MCF 10A (cell line): ENCODE results near the gene IFT27. TPM values are rescaled to one million over a fixed set of nuclear protein-coding genes. Genes with fewer than 3 reads are reported as not detected.
A peak's percentile ranks its signal among the peaks of the same experiment; 100 is the strongest.

Source experiments
- BruUV-seq: library from RNA; stranded (reverse); fragments of 400-500 nt; replicated peaks from 2 replicates; lab custom pipeline; 2021; lab: Mats Ljungman, UMichigan
- CTCF ChIA-PET: fragments of 300-600 bp; sonication (Branson Sonifier 250); formaldehyde crosslinking; extraction: SDS; loops from one replicate; lab custom pipeline; 2021; ENCODE audit warnings: antibody characterized with exemption, inconsistent platforms; lab: Yijun Ruan, JAX
- POLR2A ChIA-PET: fragments of 300-600, 350-650 bp; sonication (Branson Sonifier 250); formaldehyde crosslinking; extraction: SDS; loops from one replicate; lab custom pipeline; 2020; ENCODE audit warnings: antibody characterized with exemption, inconsistent platforms; lab: Yijun Ruan, JAX
- DNase-seq: peaks from one replicate; pipeline ENCODE4 v3.0.0-alpha.2; 2018; ENCODE audit not compliant: unreplicated experiment
- H3K27ac Mint-ChIP-seq: one replicate; pipeline ENCODE4 v1.8.0; 2022; ENCODE audit warnings: mild to moderate bottlenecking, low read depth, mixed read lengths; ENCODE audit not compliant: unreplicated experiment
- H3K27me3 Mint-ChIP-seq: one replicate; pipeline ENCODE4 v1.8.0; 2022; ENCODE audit warnings: mixed read lengths; ENCODE audit not compliant: insufficient read depth, unreplicated experiment
- H3K36me3 Mint-ChIP-seq: one replicate; pipeline ENCODE4 v1.8.0; 2022; ENCODE audit warnings: mild to moderate bottlenecking, moderate library complexity, mixed read lengths; ENCODE audit not compliant: insufficient read depth, unreplicated experiment
- H3K4me1 Mint-ChIP-seq: one replicate; pipeline ENCODE4 v1.8.0; 2022; ENCODE audit warnings: mixed read lengths; ENCODE audit not compliant: insufficient read depth, unreplicated experiment
- H3K4me3 Mint-ChIP-seq: one replicate; pipeline ENCODE4 v1.8.0; 2022; ENCODE audit warnings: mild to moderate bottlenecking, moderate library complexity, mixed read lengths; ENCODE audit not compliant: unreplicated experiment
- H3K9me3 Mint-ChIP-seq: one replicate; pipeline ENCODE4 v1.8.0; 2022; ENCODE audit warnings: mixed read lengths; ENCODE audit not compliant: unreplicated experiment
- intact Hi-C: fragments of 100-400 bp; cut with micrococcal nuclease; formaldehyde crosslinking; loops from 2 replicates; pipeline ENCODE4 v1.14.1; 2022
- total RNA-seq: library from RNA; stranded (reverse); gene quantifications from 2 replicates; pipeline ENCODE4 v1.2.3, GENCODE V29; 2022
- TF ChIP-seq, protein P1 (sequence below): fragments of 200-600 bp; IDR thresholded peaks from one replicate; pipeline ENCODE4 v1.8.0; 2022; ENCODE audit warnings: antibody characterized with exemption, mild to moderate bottlenecking; ENCODE audit not compliant: unreplicated experiment

The IFT27 gene
- total RNA-seq, 1 experiment from 2014 or later, result 17.6 TPM

DNA sequence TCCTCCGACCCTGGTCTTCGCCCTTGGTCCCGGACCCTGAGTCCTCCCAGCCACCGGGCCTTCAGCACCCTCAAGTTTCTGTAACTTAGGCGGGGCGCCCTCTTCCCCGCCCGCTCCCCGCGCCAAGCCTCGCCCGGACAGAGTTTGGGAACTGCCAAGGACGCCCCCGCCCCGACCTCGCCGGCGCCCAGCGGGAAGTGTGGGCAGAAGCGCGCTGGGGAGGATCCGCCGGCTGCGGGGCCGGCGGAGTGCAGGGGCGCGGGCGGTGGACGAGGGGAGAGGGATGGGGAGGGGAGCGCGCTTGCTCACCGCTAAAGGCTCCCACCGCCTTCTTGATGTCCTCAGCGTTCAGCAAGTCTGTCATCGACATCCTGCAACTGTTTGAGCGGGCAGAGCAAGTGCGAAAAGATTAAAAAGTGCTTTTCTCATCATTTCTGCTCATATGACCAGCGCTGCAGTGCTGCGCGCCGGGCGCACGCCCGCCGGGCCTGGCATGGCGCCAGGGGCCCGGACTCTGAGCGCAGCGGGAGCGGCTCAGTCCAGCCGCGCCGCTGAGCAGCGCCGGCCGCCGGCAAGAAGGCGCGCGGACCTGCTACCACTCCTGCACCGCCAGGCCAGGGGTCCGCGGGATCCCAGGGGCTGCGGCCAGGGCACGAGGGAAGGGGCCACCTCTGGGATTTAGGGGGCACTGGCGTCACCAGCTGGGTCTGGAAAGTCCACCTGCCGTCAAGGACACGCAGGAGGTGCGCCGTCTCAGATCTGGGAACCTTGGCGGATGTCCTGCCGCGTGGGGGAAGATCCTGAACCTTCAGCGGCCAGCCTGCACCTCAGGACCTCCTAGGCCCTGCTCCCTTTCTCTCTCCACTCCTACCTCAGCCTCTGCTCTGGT lies 41.0 kb upstream of the IFT27 start, which contains the start of gene PVALB:
PVALB (minus strand) TSS at position 400 of the 889 bp plus-strand sequence; CDS start at position 370, 30 bp downstream.
- DNase-seq, result peak; percentile 13
- H3K4me3 Mint-ChIP-seq, result no peak within 1 kb of the TSS

GRCh38 chr22:36816339-36816635 lies 40.4 kb upstream of the IFT27 start:
- Mint-ChIP-seq H3K4me3 (no peak overlapping the region), H3K27ac (no peak overlapping the region), H3K9me3 (no peaks in the 10 kb centered on the region), H3K36me3 (no peaks in the 10 kb centered on the region), H3K4me1 (peaks cover 5% of the 10 kb centered on the region), H3K27me3 (peaks cover 87% of the 10 kb centered on the region)
- no peak for DNase-seq
- CTCF ChIA-PET, result interaction anchor here (1.6 kb wide), 1 partner anchor 40 kb away, joined by 4 read pairs; no protein-coding TSS in a partner anchor
- BruUV-seq, result no TSS peak
- TF ChIP-seq, protein P1, sequence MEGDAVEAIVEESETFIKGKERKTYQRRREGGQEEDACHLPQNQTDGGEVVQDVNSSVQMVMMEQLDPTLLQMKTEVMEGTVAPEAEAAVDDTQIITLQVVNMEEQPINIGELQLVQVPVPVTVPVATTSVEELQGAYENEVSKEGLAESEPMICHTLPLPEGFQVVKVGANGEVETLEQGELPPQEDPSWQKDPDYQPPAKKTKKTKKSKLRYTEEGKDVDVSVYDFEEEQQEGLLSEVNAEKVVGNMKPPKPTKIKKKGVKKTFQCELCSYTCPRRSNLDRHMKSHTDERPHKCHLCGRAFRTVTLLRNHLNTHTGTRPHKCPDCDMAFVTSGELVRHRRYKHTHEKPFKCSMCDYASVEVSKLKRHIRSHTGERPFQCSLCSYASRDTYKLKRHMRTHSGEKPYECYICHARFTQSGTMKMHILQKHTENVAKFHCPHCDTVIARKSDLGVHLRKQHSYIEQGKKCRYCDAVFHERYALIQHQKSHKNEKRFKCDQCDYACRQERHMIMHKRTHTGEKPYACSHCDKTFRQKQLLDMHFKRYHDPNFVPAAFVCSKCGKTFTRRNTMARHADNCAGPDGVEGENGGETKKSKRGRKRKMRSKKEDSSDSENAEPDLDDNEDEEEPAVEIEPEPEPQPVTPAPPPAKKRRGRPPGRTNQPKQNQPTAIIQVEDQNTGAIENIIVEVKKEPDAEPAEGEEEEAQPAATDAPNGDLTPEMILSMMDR, result no peak
- intact Hi-C loops, result no loop called here
- POLR2A ChIA-PET, result no interaction called here

More for the DNA sequence above, 41.0 kb upstream of the IFT27 start, which contains the start of gene PVALB:
- Mint-ChIP-seq H3K36me3 (no peaks in the 10 kb centered on the region), H3K27ac (no peak within 1 kb of the TSS), H3K9me3 (no peaks in the 10 kb centered on the region), H3K4me1 (peaks cover 5% of the 10 kb centered on the region), H3K27me3 (peaks cover 87% of the 10 kb centered on the region)
- POLR2A ChIA-PET, result no interaction called here
- CTCF ChIA-PET, result interaction anchor here (1.6 kb wide), 1 partner anchor 39 kb away, joined by 4 read pairs; no protein-coding TSS in a partner anchor
- intact Hi-C loops, result no loop called here
- BruUV-seq, result no TSS peak
- TF ChIP-seq, protein P1, result no peak

- no peaks in the 10 kb centered on the region for H3K36me3 Mint-ChIP-seq
- ChIA-PET CTCF (interaction anchor here (1.6 kb wide), 1 partner anchor 40 kb away, joined by 4 read pairs; no protein-coding TSS in a partner anchor), POLR2A (no interaction called here)
- H3K4me1 Mint-ChIP-seq, result peaks cover 5% of the 10 kb centered on the region
- intact Hi-C loops, result no loop called here
- BruUV-seq, result no TSS peak
- H3K27ac Mint-ChIP-seq, result no peak overlapping the region
- no peak overlapping the region for H3K4me3 Mint-ChIP-seq
- TF ChIP-seq, protein P1, result no peak
- no peaks in the 10 kb centered on the region for H3K9me3 Mint-ChIP-seq
- no peak for DNase-seq
- peaks cover 86% of the 10 kb centered on the region for H3K27me3 Mint-ChIP-seq
Observed at GRCh38 chr22:36815558-36816338, 39.8 kb upstream of the IFT27 start.

DNA sequence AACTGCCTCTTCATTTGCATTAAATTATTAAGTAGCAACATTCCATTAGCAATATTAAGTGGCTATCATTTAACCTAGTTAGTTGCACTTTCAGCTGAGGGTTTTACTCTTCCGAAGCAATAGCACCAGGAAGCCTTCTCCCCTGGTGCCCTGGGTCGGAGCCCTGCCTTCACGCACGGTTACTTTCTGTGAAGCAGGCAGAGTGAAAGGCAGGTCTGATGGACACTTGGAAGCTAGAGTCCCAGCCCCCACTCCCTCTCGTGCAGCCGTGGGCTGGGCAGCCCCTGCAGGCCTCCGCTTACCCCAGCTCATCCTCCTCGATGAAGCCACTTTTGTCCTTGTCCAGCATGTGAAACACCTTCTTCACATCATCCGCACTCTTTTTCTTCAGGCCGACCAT lies 38.9 kb upstream of the IFT27 start:
- Mint-ChIP-seq H3K4me3 (no peak overlapping the region), H3K4me1 (peaks cover 5% of the 10 kb centered on the region), H3K9me3 (no peaks in the 10 kb centered on the region), H3K27me3 (peaks cover 83% of the 10 kb centered on the region), H3K27ac (no peak overlapping the region), H3K36me3 (no peaks in the 10 kb centered on the region)
- ChIA-PET POLR2A (no interaction called here), CTCF (no interaction called here)
- no peak for DNase-seq
- BruUV-seq, result no TSS peak
- TF ChIP-seq, protein P1, result no peak
- intact Hi-C loops, result no loop called here
